ENCODE measurements around the gene CNPPD1.

The CNPPD1 gene

GRCh38 chr2:219179601-219180465 lies 3.1 kb upstream of the CNPPD1 start:
- no peak for FAIRE-seq
- TF ChIP-seq POLR2A (IDR thresholded peaks at IDR 0.05; ENCODE audit: low read depth, low read length): no peak
- DNase-seq (ENCODE audit: insufficient read length, low spot score): no peak

GRCh38 chr2:219178377-219179175 lies 1.9 kb upstream of the CNPPD1 start:
- TF ChIP-seq POLR2A (IDR thresholded peaks at IDR 0.05; ENCODE audit: low read depth, low read length): peak; percentile 5; the same call in 1 of the 2 replicates
- no peak for FAIRE-seq
- peak; percentile 22 for DNase-seq (ENCODE audit: insufficient read length, low spot score)

GRCh38 chr2:219177552-219178376 lies 1.0 kb upstream of the CNPPD1 start, which contains the start of gene RETREG2:
Gene RETREG2 (plus strand): TSS chr2:219178275. CDS start chr2:219178353, 78 bp downstream.
- DNase-seq (ENCODE audit: insufficient read length, low spot score): peak; percentile 92
- TF ChIP-seq POLR2A (IDR thresholded peaks at IDR 0.05; ENCODE audit: low read depth, low read length): peak; percentile 69
- peak; percentile 43 for FAIRE-seq

GRCh38 chr2:219175928-219176817 lies 552 bp downstream of the CNPPD1 start:
- peak; percentile 35 for DNase-seq (ENCODE audit: insufficient read length, low spot score)

GRCh38 chr2:219175486-219175885 lies 1.2 kb downstream of the CNPPD1 start:
- TF ChIP-seq POLR2A (IDR thresholded peaks at IDR 0.05; ENCODE audit: low read depth, low read length): no peak
- DNase-seq (ENCODE audit: insufficient read length, low spot score): no peak
- FAIRE-seq: no peak

More at GRCh38 chr2:219175928-219176817, 552 bp downstream of the CNPPD1 start:
- TF ChIP-seq POLR2A (IDR thresholded peaks at IDR 0.05; ENCODE audit: low read depth, low read length): 0 out of 2 replicates have a peak, but pooled peaks have one; percentile 9
- no peak for FAIRE-seq

- DNase-seq (ENCODE audit: insufficient read length, low spot score) (no peak), FAIRE-seq (no peak)
- TF ChIP-seq POLR2A (IDR thresholded peaks at IDR 0.05; ENCODE audit: low read depth, low read length): no peak
These were observed 1.9 kb downstream of the CNPPD1 start for GRCh38 chr2:219174801-219175200.

GRCh38 chr2:219174146-219174545 lies 2.6 kb downstream of the CNPPD1 start:
- DNase-seq (ENCODE audit: insufficient read length, low spot score) (no peak), FAIRE-seq (no peak)
- no peak for TF ChIP-seq POLR2A (IDR thresholded peaks at IDR 0.05; ENCODE audit: low read depth, low read length)

- FAIRE-seq: no peak
- no peak for TF ChIP-seq POLR2A (IDR thresholded peaks at IDR 0.05; ENCODE audit: low read depth, low read length)
These were observed 3.5 kb downstream of the CNPPD1 start for GRCh38 chr2:219173176-219173575.

GRCh38 chr2:219172231-219173154 lies 4.2 kb downstream of the CNPPD1 start:
- TF ChIP-seq POLR2A (IDR thresholded peaks at IDR 0.05; ENCODE audit: low read depth, low read length): no peak
- no peak for FAIRE-seq

More at GRCh38 chr2:219173176-219173575, 3.5 kb downstream of the CNPPD1 start:
- DNase-seq (ENCODE audit: insufficient read length, low spot score): no peak

GRCh38 chr2:219171231-219171651 lies 5.5 kb downstream of the CNPPD1 start:
- no peak for FAIRE-seq
- TF ChIP-seq POLR2A (IDR thresholded peaks at IDR 0.05; ENCODE audit: low read depth, low read length): no peak
- peak; percentile 58 for DNase-seq (ENCODE audit: insufficient read length, low spot score)

More at GRCh38 chr2:219172231-219173154, 4.2 kb downstream of the CNPPD1 start:
- no peak for DNase-seq (ENCODE audit: insufficient read length, low spot score)

- DNase-seq (ENCODE audit: insufficient read length, low spot score) (no peak), FAIRE-seq (no peak)
- no peak for TF ChIP-seq POLR2A (IDR thresholded peaks at IDR 0.05; ENCODE audit: low read depth, low read length)
These were observed 6.6 kb downstream of the CNPPD1 start, which contains the start of gene SLC23A3 for GRCh38 chr2:219169930-219170654. Gene SLC23A3 (minus strand): TSS chr2:219170029. CDS start chr2:219169984, 45 bp downstream.
